ENCODE measurements around the gene PSME3. TPM values are rescaled to one million over a fixed set of nuclear protein-coding genes. Genes with fewer than 3 reads are reported as not detected.

PSME3 gene
- polyA plus RNA-seq (2012; ENCODE audit: insufficient read length, low read depth), result 312 TPM

GRCh38 chr17:42832934-42833766 is at the start of gene PSME3:
PSME3 (plus strand) TSS chr17:42833397; CDS start chr17:42833632, 235 bp downstream.
- TF ChIP-seq FOXP2 (optimal IDR thresholded peaks at IDR 0.05; ENCODE audit: borderline replicate concordance, extremely low read depth, extremely low read length, insufficient read depth) (peak; percentile 82), REST (IDR thresholded peaks at IDR 0.05; ENCODE audit: insufficient read depth in 1 of 2, low read depth in 2 of 2, low read length in 2 of 2) (peak; percentile 47 to 65; a peak in 3 of 4 replicates), POLR2AphosphoS5 (IDR thresholded peaks at IDR 0.05; ENCODE audit: low read depth, low read length) (peak; percentile 99), SIN3A (IDR thresholded peaks at IDR 0.05; ENCODE audit: borderline replicate concordance, insufficient read depth, low read length) (peak; percentile 83; the same call in 1 of the 2 replicates), TAF1 (IDR thresholded peaks at IDR 0.05; ENCODE audit: borderline replicate concordance, insufficient read depth, low read length) (peak; percentile 97)

- TF ChIP-seq REST (IDR thresholded peaks at IDR 0.05; ENCODE audit: insufficient read depth in 1 of 2, low read depth in 2 of 2, low read length in 2 of 2), result no peak
- no peak for TF ChIP-seq FOXP2 (optimal IDR thresholded peaks at IDR 0.05; ENCODE audit: borderline replicate concordance, extremely low read depth, extremely low read length, insufficient read depth)
- no peak for TF ChIP-seq SIN3A (IDR thresholded peaks at IDR 0.05; ENCODE audit: borderline replicate concordance, insufficient read depth, low read length)
- no peak for TF ChIP-seq TAF1 (IDR thresholded peaks at IDR 0.05; ENCODE audit: borderline replicate concordance, insufficient read depth, low read length)
- TF ChIP-seq POLR2AphosphoS5 (IDR thresholded peaks at IDR 0.05; ENCODE audit: low read depth, low read length), result no peak
Measured at GRCh38 chr17:42783791-42784138, 49.4 kb upstream of the PSME3 start.

- no peak for TF ChIP-seq REST (IDR thresholded peaks at IDR 0.05; ENCODE audit: insufficient read depth in 1 of 2, low read depth in 2 of 2, low read length in 2 of 2)
- no peak for TF ChIP-seq SIN3A (IDR thresholded peaks at IDR 0.05; ENCODE audit: borderline replicate concordance, insufficient read depth, low read length)
- TF ChIP-seq TAF1 (IDR thresholded peaks at IDR 0.05; ENCODE audit: borderline replicate concordance, insufficient read depth, low read length), result no peak
- no peak for TF ChIP-seq FOXP2 (optimal IDR thresholded peaks at IDR 0.05; ENCODE audit: borderline replicate concordance, extremely low read depth, extremely low read length, insufficient read depth)
- no peak for TF ChIP-seq POLR2AphosphoS5 (IDR thresholded peaks at IDR 0.05; ENCODE audit: low read depth, low read length)
Measured at GRCh38 chr17:42784409-42784808, 48.8 kb upstream of the PSME3 start.

- TF ChIP-seq FOXP2 (optimal IDR thresholded peaks at IDR 0.05; ENCODE audit: borderline replicate concordance, extremely low read depth, extremely low read length, insufficient read depth), result no peak
- no peak for TF ChIP-seq SIN3A (IDR thresholded peaks at IDR 0.05; ENCODE audit: borderline replicate concordance, insufficient read depth, low read length)
Measured at GRCh38 chr17:42784811-42785592, 48.2 kb upstream of the PSME3 start.

- no peak for TF ChIP-seq TAF1 (IDR thresholded peaks at IDR 0.05; ENCODE audit: borderline replicate concordance, insufficient read depth, low read length)
- no peak for TF ChIP-seq REST (IDR thresholded peaks at IDR 0.05; ENCODE audit: insufficient read depth in 1 of 2, low read depth in 2 of 2, low read length in 2 of 2)
- no peak for TF ChIP-seq SIN3A (IDR thresholded peaks at IDR 0.05; ENCODE audit: borderline replicate concordance, insufficient read depth, low read length)
- TF ChIP-seq FOXP2 (optimal IDR thresholded peaks at IDR 0.05; ENCODE audit: borderline replicate concordance, extremely low read depth, extremely low read length, insufficient read depth), result no peak
- no peak for TF ChIP-seq POLR2AphosphoS5 (IDR thresholded peaks at IDR 0.05; ENCODE audit: low read depth, low read length)
Measured at GRCh38 chr17:42787266-42787665, 45.9 kb upstream of the PSME3 start.
